Measurements from ENCODE around the gene GPR137C. TPM values are rescaled to one million over a fixed set of nuclear protein-coding genes. Genes with fewer than 3 reads are reported as not detected.

GPR137C gene
- total RNA-seq, 1 donor from 2014 or later = 0.26 TPM

Other genes starting within 250 kb of the GPR137C start
- under 0.01 TPM in 1 of 2 replicates, not detected in the other for gene PTGER2, start 238.5 kb upstream of the GPR137C start, total RNA-seq
- 0.79 and 1.0 TPM in 2 replicates for gene TXNDC16, start 331 bp upstream of the GPR137C start, total RNA-seq
- 216 and 486 TPM in 2 replicates for gene ERO1A, start 142.7 kb downstream of the GPR137C start, total RNA-seq
- gene PSMC6, start 154.4 kb downstream of the GPR137C start, total RNA-seq = 84.5 and 90.8 TPM in 2 replicates
- gene STYX, start 177.3 kb downstream of the GPR137C start, total RNA-seq = 12.6 and 14.3 TPM in 2 replicates
- gene GNPNAT1, start 238.8 kb downstream of the GPR137C start, total RNA-seq = 39.8 and 57.1 TPM in 2 replicates